PFSK-1 (cell line): ENCODE measurements around the gene LPA.

ENCODE experiments used
- POLR2AphosphoS5 ChIP-seq: IDR thresholded peaks from 2 replicates; pipeline ENCODE4 v1.6.1; 2012; ENCODE audit warnings: low read depth, mild to moderate bottlenecking, control low read depth, low read length, moderate library complexity
- REST ChIP-seq, 2 experiments: IDR thresholded peaks; 2 replicates each; pipeline versions ENCODE4 v1.6.1 to v1.8.0; 2011 to 2012; ENCODE audit warnings: low read depth in 2 of 2, low read length in 2 of 2, control low read depth in 1 of 2, inconsistent platforms in 1 of 2, mild to moderate bottlenecking in 1 of 2, moderate library complexity in 1 of 2; ENCODE audit not compliant: insufficient read depth in 1 of 2
- SIN3A ChIP-seq: IDR thresholded peaks from 2 replicates; pipeline ENCODE4 v1.6.1; 2012; ENCODE audit warnings: mild to moderate bottlenecking, low read length, moderate library complexity, borderline replicate concordance; ENCODE audit not compliant: insufficient read depth
- TAF1 ChIP-seq: IDR thresholded peaks from 2 replicates; pipeline ENCODE4 v1.6.1; 2012; ENCODE audit warnings: low read length, control low read depth, borderline replicate concordance; ENCODE audit not compliant: insufficient read depth

- TF ChIP-seq SIN3A: no peak
- no peak for TF ChIP-seq TAF1
- no peak for TF ChIP-seq REST (IDR thresholded peaks at IDR 0.05; ENCODE audit: insufficient read depth in 1 of 2, low read depth in 2 of 2, low read length in 2 of 2)
- TF ChIP-seq POLR2AphosphoS5: no peak
Measured at GRCh38 chr6:160667639-160668481, 3.8 kb upstream of the LPA start.
